CD4-positive, alpha-beta memory T cell (primary cell): ENCODE measurements around the gene DENND4A. TPM values are rescaled to one million over a fixed set of nuclear protein-coding genes. Genes with fewer than 3 reads are reported as not detected.
"Not testable (repeated sequence)": the region's sequence is repeated elsewhere in the genome, so short reads cannot be mapped to it uniquely, and the experiment has no call there.

Source experiments
- CTCF ChIA-PET: fragments of 350-600 bp; sonication (Branson Sonifier 250); formaldehyde crosslinking; loops from one replicate; lab custom pipeline; 2021; ENCODE audit warnings: inconsistent platforms; ENCODE audit not compliant: partially characterized antibody; lab: Charles Lee
- POLR2A ChIA-PET: fragments of 350-600 bp; sonication (Branson Sonifier 250); formaldehyde crosslinking; loops from one replicate; lab custom pipeline; 2021; ENCODE audit not compliant: partially characterized antibody; lab: Charles Lee
- DNase-seq, 5 donors: peaks; one replicate each; pipeline versions ENCODE4 v3.0.0 to v3.0.0-alpha.2; 2020 to 2022; ENCODE audit warnings: mixed read lengths in 1 of 5
- H3K27ac ChIP-seq: one replicate; pipeline ENCODE4 v1.7.0; 2013; ENCODE audit warnings: low read depth, low read length
- H3K27me3 ChIP-seq: 2 replicates; pipeline ENCODE4 v1.7.0; 2013; ENCODE audit warnings: mild to moderate bottlenecking, low read length, moderate library complexity; ENCODE audit not compliant: insufficient read depth
- H3K36me3 ChIP-seq: 2 replicates; pipeline ENCODE4 v1.7.0; 2013; ENCODE audit warnings: mild to moderate bottlenecking, low read length, moderate library complexity; ENCODE audit not compliant: insufficient read depth
- H3K4me1 ChIP-seq: 2 replicates; pipeline ENCODE4 v1.7.0; 2013; ENCODE audit warnings: mild to moderate bottlenecking, low read length, moderate library complexity; ENCODE audit not compliant: insufficient read depth
- H3K4me3 ChIP-seq, 2 donors: one replicate each; pipeline ENCODE4 v1.7.0; 2013; ENCODE audit warnings: low read length in 2 of 2, mild to moderate bottlenecking in 1 of 2
- H3K9me3 ChIP-seq, 2 donors: one replicate each; pipeline ENCODE4 v1.7.0; 2013; ENCODE audit warnings: low read length in 2 of 2, control low read depth in 1 of 2; ENCODE audit not compliant: control insufficient read depth in 1 of 2
- H3K27ac Mint-ChIP-seq, 7 donors: one replicate each; pipeline ENCODE4 v1.8.0; 2020 to 2021; ENCODE audit warnings: mixed read lengths in 7 of 7, mild to moderate bottlenecking in 6 of 7, inconsistent platforms in 3 of 7, moderate library complexity in 3 of 7
- H3K27me3 Mint-ChIP-seq, 2 donors: one replicate each; pipeline ENCODE4 v1.8.0; 2020 to 2021; ENCODE audit warnings: mixed read lengths in 2 of 2
- H3K36me3 Mint-ChIP-seq, 2 donors: one replicate each; pipeline ENCODE4 v1.8.0; 2020 to 2021; ENCODE audit warnings: mixed read lengths in 2 of 2, inconsistent platforms in 1 of 2, mild to moderate bottlenecking in 1 of 2
- H3K4me1 Mint-ChIP-seq, 4 donors: one replicate each; pipeline ENCODE4 v1.8.0; 2020 to 2021; ENCODE audit warnings: mixed read lengths in 4 of 4, mild to moderate bottlenecking in 1 of 4
- H3K4me3 Mint-ChIP-seq, 8 donors: one replicate each; pipeline ENCODE4 v1.8.0; 2020 to 2021; ENCODE audit warnings: mixed read lengths in 8 of 8, mild to moderate bottlenecking in 7 of 8, moderate library complexity in 6 of 8, inconsistent platforms in 3 of 8
- H3K9me3 Mint-ChIP-seq, 8 donors: one replicate each; pipeline ENCODE4 v1.8.0; 2020 to 2021; ENCODE audit warnings: mixed read lengths in 8 of 8, mild to moderate bottlenecking in 5 of 8, inconsistent platforms in 3 of 8, moderate library complexity in 1 of 8
- intact Hi-C: fragments of 100-400 bp; cut with micrococcal nuclease; formaldehyde crosslinking; loops from one replicate; pipeline ENCODE4 v1.15.1; 2023
- polyA plus RNA-seq, 2 donors: library from polyadenylated mRNA; unstranded; fragments of 300-500 nt; fragmentation: Illumina TruSeq; gene quantifications; one replicate each; pipeline ENCODE4 v1.2.3, GENCODE V29; 2021
- total RNA-seq, 2 experiments: library from RNA; stranded (reverse); gene quantifications; one replicate each; pipeline ENCODE4 v1.2.3, GENCODE V29; 2021

Gene DENND4A
- total and polyA plus RNA-seq, 4 experiments from 2014 or later = 8.4 to 69.4 (median 42.2) TPM

DNA sequence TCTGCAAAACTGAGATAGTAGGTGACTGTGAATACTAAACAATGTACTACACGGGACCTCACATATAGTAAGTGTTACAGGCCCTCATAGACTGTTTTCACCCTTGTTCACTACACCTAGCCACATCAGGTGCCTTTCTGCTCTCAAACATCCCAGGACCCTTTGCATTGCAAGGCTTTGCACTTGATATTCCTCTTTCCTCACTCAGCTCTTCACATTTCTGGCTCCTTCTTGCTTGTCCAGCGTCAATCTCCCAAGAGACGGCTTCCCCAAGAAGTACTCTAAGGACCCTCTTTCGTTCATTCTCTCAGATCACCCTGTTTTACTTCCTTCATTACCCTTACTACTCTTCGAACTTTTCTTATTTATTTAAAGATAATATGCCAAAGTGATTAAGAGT lies 10.0 kb downstream of the DENND4A start:
- no peaks in the 10 kb centered on the region for H3K27me3 Mint-ChIP-seq
- no peaks in the 10 kb centered on the region for H3K9me3 Mint-ChIP-seq
- no peak overlapping the region for H3K27ac Mint-ChIP-seq
- POLR2A ChIA-PET = interaction anchor here (1.0 to 1.7 kb wide), 2 partner anchors 9 to 36 kb away, joined by 3 to 6 read pairs; partner anchors contain the start of gene DENND4A
- H3K4me3 ChIP-seq = no peak overlapping the region
- CTCF ChIA-PET = interaction anchor here (1.0 to 1.5 kb wide), 2 partner anchors 9 to 75 kb away, joined by 3 to 7 read pairs; partner anchors contain the start of gene DENND4A
- H3K9me3 ChIP-seq = no peaks in the 10 kb centered on the region
- H3K4me1 Mint-ChIP-seq = peaks cover 22 to 31% (median 27%) of the 10 kb centered on the region in 4 donors
- H3K4me1 ChIP-seq = peaks cover 55% of the 10 kb centered on the region
- H3K36me3 Mint-ChIP-seq = peaks cover 8 to 11% of the 10 kb centered on the region in 2 donors
- H3K4me3 Mint-ChIP-seq = no peak overlapping the region
- H3K27me3 ChIP-seq = no peaks in the 10 kb centered on the region
- no peak overlapping the region for H3K27ac ChIP-seq
- DNase-seq = no peak
- H3K36me3 ChIP-seq = no peaks in the 10 kb centered on the region
- intact Hi-C loops = no loop called here

DNA sequence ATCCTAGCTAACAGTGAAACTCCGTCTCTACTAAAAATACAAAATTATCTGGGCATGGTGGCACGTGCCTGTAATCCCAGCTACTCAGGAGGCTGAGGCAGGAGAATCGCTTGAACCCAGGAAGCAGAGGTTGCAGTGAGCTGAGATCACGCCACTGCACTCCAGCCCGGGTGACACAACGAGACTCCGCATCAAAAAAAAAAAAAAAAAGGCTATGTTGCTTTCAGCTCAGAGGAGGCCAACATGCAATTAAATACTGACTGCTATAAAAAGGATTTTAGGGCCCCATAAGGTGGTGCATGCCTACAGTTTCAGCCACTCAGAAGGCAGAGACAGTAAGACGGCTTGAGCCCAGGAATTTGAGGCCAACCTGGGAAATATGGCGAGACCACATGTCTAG lies 13.4 kb downstream of the DENND4A start:
- H3K9me3 Mint-ChIP-seq, H3K4me3 ChIP-seq, H3K27ac ChIP-seq, H3K27me3 ChIP-seq, intact Hi-C loops, H3K9me3 ChIP-seq, H3K36me3 ChIP-seq, H3K27me3 Mint-ChIP-seq, DNase-seq, H3K36me3 Mint-ChIP-seq: not testable (repeated sequence)
- POLR2A ChIA-PET = interaction anchor here (0.6 to 5.3 kb wide), 3 partner anchors 13 to 40 kb away, joined by 3 to 41 read pairs (median 3); partner anchors contain the start of gene DENND4A
- peak overlapping the region; percentile 53 to 90 (median 68) for H3K27ac Mint-ChIP-seq
- H3K4me3 Mint-ChIP-seq = peak overlapping the region in 6 of 8 donors; percentile 31 to 77 (median 48)
- peaks cover 21 to 36% (median 29%) of the 10 kb centered on the region in 4 donors for H3K4me1 Mint-ChIP-seq
- CTCF ChIA-PET = interaction anchor here (1.7 to 2.9 kb wide), 3 partner anchors 12 to 58 kb away, joined by 5 to 14 read pairs (median 10); partner anchors contain the start of gene DENND4A
- H3K4me1 ChIP-seq = peaks cover 42% of the 10 kb centered on the region

- peaks cover 23 to 40% (median 33%) of the 10 kb centered on the region in 4 donors for H3K4me1 Mint-ChIP-seq
Observed at GRCh38 chr15:65778269-65778668, 13.8 kb downstream of the DENND4A start.

GRCh38 chr15:65777843-65778242 lies 14.2 kb downstream of the DENND4A start:
- Histone ChIP-seq H3K9me3 (no peaks in the 10 kb centered on the region), H3K36me3 (no peaks in the 10 kb centered on the region), H3K4me1 (peaks cover 46% of the 10 kb centered on the region), H3K4me3 (no peak overlapping the region), H3K27me3 (no peaks in the 10 kb centered on the region), H3K27ac (no peak overlapping the region)
- intact Hi-C loops = no loop called here
- Mint-ChIP-seq H3K27me3 (no peaks in the 10 kb centered on the region), H3K27ac (peak overlapping the region in 1 of 7 donors; percentile 68), H3K4me3 (peak overlapping the region in 1 of 8 donors; percentile 31), H3K36me3 (peaks cover 7 to 10% of the 10 kb centered on the region in 2 donors), H3K9me3 (no peaks in the 10 kb centered on the region), H3K4me1 (peaks cover 26 to 44% (median 36%) of the 10 kb centered on the region in 4 donors)
- ChIA-PET CTCF (interaction anchor here (1.7 to 2.9 kb wide), 2 partner anchors 24 to 59 kb away, joined by 5 to 14 read pairs; no protein-coding TSS in a partner anchor), POLR2A (interaction anchor here (1.0 to 5.3 kb wide), 3 partner anchors 8 to 41 kb away, joined by 3 to 41 read pairs (median 3); partner anchors contain the start of gene DENND4A)
- DNase-seq = no peak

More at GRCh38 chr15:65778269-65778668, 13.8 kb downstream of the DENND4A start:
- intact Hi-C loops = no loop called here
- peak overlapping the region; percentile 31 to 77 (median 50) for H3K4me3 Mint-ChIP-seq
- Histone ChIP-seq H3K4me1 (peaks cover 44% of the 10 kb centered on the region), H3K9me3 (no peaks in the 10 kb centered on the region), H3K4me3 (no peak overlapping the region), H3K36me3 (no peaks in the 10 kb centered on the region), H3K27ac (no peak overlapping the region), H3K27me3 (no peaks in the 10 kb centered on the region)
- peak overlapping the region; percentile 53 to 90 (median 68) for H3K27ac Mint-ChIP-seq
- ChIA-PET CTCF (interaction anchor here (1.7 to 2.9 kb wide), 2 partner anchors 24 to 58 kb away, joined by 5 to 14 read pairs; no protein-coding TSS in a partner anchor), POLR2A (interaction anchor here (0.6 to 5.3 kb wide), 4 partner anchors 8 to 40 kb away, joined by 3 to 41 read pairs (median 3); partner anchors contain the start of gene DENND4A)
- H3K9me3 Mint-ChIP-seq = no peaks in the 10 kb centered on the region
- peak in 4 of 5 donors; percentile 27 to 41 (median 31) for DNase-seq
- H3K36me3 Mint-ChIP-seq = peaks cover 4 to 8% of the 10 kb centered on the region in 2 donors
- H3K27me3 Mint-ChIP-seq = no peaks in the 10 kb centered on the region

DNA sequence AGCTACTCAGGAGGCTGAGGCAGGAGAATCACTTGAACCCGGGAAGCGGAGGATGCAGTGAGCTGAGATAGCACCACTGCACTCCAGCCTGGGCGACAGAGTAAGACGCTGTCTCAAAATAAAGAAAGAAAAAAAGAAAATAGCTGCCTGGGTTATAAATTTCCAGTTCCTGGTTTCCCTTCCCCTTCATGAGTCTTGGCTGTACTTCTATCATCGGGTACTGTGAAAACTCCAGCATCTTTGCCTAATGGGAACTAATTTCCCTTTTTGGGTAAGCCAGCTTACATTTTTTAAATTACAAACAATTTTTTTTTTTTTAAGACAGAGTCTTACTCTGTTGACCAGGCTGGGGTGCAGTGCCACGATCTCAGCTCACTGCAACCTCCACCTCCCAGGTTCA lies 15.0 kb downstream of the DENND4A start:
- H3K27me3 Mint-ChIP-seq = no peaks in the 10 kb centered on the region
- DNase-seq = no peak
- no peaks in the 10 kb centered on the region for H3K9me3 Mint-ChIP-seq
- intact Hi-C loops = no loop called here
- Histone ChIP-seq H3K27ac (no peak overlapping the region), H3K4me3 (no peak overlapping the region), H3K36me3 (peaks cover 1% of the 10 kb centered on the region), H3K4me1 (peaks cover 41% of the 10 kb centered on the region), H3K27me3 (no peaks in the 10 kb centered on the region), H3K9me3 (no peaks in the 10 kb centered on the region)
- no peak overlapping the region for H3K4me3 Mint-ChIP-seq
- ChIA-PET POLR2A (interaction anchor here (1.0 to 5.3 kb wide), 2 partner anchors 9 to 14 kb away, joined by 3 to 41 read pairs; partner anchors contain the start of gene DENND4A), CTCF (interaction anchor here (1.0 to 2.9 kb wide), 2 partner anchors 9 to 59 kb away, joined by 3 to 14 read pairs; no protein-coding TSS in a partner anchor)
- peaks cover 26 to 47% (median 39%) of the 10 kb centered on the region in 4 donors for H3K4me1 Mint-ChIP-seq
- peaks cover 9 to 10% of the 10 kb centered on the region in 2 donors for H3K36me3 Mint-ChIP-seq
- H3K27ac Mint-ChIP-seq = peak overlapping the region in 1 of 7 donors; percentile 66

DNA sequence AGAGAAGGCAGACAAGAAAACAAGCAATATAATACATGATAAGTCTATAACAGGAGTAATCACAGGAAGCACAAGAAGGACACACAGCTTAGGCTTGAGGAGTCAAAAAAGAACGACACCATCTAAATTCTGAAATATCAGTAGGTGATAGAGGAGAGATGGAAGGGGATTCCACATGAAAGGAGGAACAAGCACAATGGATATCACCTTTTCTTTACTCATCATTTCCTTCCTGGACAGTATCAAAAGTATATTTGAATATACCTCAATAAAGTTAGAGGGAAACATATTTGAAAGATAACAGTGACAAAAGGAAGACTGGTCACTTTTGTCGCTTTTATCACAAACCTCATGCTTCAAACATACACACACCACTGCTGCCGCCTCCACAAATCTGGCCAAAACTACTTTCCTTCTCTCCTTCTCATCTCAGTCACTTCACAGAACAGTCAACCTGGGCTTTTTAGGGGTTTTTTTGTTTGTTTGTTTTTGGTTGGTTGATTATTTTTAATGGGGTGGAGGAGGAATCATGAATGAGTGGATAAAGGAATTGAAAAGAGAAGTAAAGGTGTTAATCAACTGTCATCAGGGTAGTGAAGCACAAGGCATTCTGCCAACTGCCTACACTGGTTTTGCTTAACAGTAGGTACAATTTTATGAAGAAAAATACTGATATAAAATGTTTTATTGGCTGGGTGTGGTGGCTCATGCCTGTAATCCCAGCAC lies 18.5 kb downstream of the DENND4A start:
- DNase-seq = no peak
- CTCF ChIA-PET = interaction anchor here (0.9 to 1.1 kb wide), 3 partner anchors 10 to 18 kb away, joined by 3 to 4 read pairs (median 3); no protein-coding TSS in a partner anchor
- Histone ChIP-seq H3K4me3 (no peak overlapping the region), H3K27ac (no peak overlapping the region), H3K27me3 (no peaks in the 10 kb centered on the region), H3K36me3 (peaks cover 3% of the 10 kb centered on the region), H3K4me1 (peaks cover 37% of the 10 kb centered on the region), H3K9me3 (no peaks in the 10 kb centered on the region)
- H3K9me3 Mint-ChIP-seq = no peaks in the 10 kb centered on the region
- H3K4me3 Mint-ChIP-seq = peak overlapping the region in 5 of 8 donors; percentile 5 to 74 (median 68)
- H3K4me1 Mint-ChIP-seq = peaks cover 39 to 67% (median 47%) of the 10 kb centered on the region in 4 donors
- POLR2A ChIA-PET = interaction anchor here (1.2 kb wide), 1 partner anchor 59 kb away, joined by 3 read pairs; no protein-coding TSS in a partner anchor
- intact Hi-C loops = no loop called here
- peak overlapping the region in 6 of 7 donors; percentile 2 to 88 (median 41) for H3K27ac Mint-ChIP-seq
- peaks cover 17% of the 10 kb centered on the region in 2 donors for H3K36me3 Mint-ChIP-seq
- H3K27me3 Mint-ChIP-seq = no peaks in the 10 kb centered on the region
